SU-DHL-6 (cell line): Measurements from ENCODE around the gene NPC1.

ENCODE experiments used
- H2AFZ ChIP-seq: fragments of 200-600 bp; sonication (generic); 2 replicates; pipeline ENCODE4 v1.6.1; 2014; ENCODE audit warnings: low read depth, mild to moderate bottlenecking, moderate library complexity, mixed read lengths, antibody characterized with exemption, low read length; ENCODE audit not compliant: severe bottlenecking
- H3F3A ChIP-seq: fragments of 200-600 bp; shearing (Covaris generic); 2 replicates; pipeline ENCODE4 v1.6.0; 2016; ENCODE audit warnings: antibody characterized with exemption, mild to moderate bottlenecking; ENCODE audit not compliant: insufficient read depth
- H3K27ac ChIP-seq: fragments of 200-600 bp; sonication (generic); 2 replicates; pipeline ENCODE4 v1.5.1; 2016; ENCODE audit warnings: low read depth, mild to moderate bottlenecking, low read length, moderate library complexity, mixed read lengths
- H3K27me3 ChIP-seq: fragments of 200-600 bp; sonication (generic), shearing (Covaris generic); 2 replicates; pipeline ENCODE4 v1.6.0; 2014; ENCODE audit warnings: mild to moderate bottlenecking, low read length
- H3K36me3 ChIP-seq: fragments of 200-600 bp; sonication (generic); 2 replicates; pipeline ENCODE4 v1.6.1; 2014; ENCODE audit warnings: mild to moderate bottlenecking, low read length, mixed read lengths
- H3K4me2 ChIP-seq: fragments of 300-600, 200-600 bp; shearing (Covaris generic), sonication (generic); 2 replicates; pipeline ENCODE4 v1.6.0; 2014; ENCODE audit warnings: low read length, low read depth, mild to moderate bottlenecking; ENCODE audit not compliant: poor library complexity, severe bottlenecking
- H3K4me3 ChIP-seq: fragments of 200-600 bp; sonication (generic); 2 replicates; pipeline ENCODE4 v1.5.1; 2014; ENCODE audit warnings: antibody characterized with exemption, low read length, mild to moderate bottlenecking, mixed read lengths; ENCODE audit not compliant: insufficient read depth, poor library complexity, severe bottlenecking
- H3K79me2 ChIP-seq: fragments of 200-600 bp; sonication (generic); 2 replicates; pipeline ENCODE4 v1.6.1; 2014; ENCODE audit warnings: mild to moderate bottlenecking, low read length, moderate library complexity; ENCODE audit not compliant: insufficient read depth
- H3K9ac ChIP-seq: fragments of 200-600 bp; sonication (generic); 2 replicates; pipeline ENCODE4 v1.7.0; 2014; ENCODE audit warnings: mild to moderate bottlenecking, low read length
- H3K9me2 ChIP-seq: fragments of 200-600 bp; sonication (generic); replicated peaks from 2 replicates; pipeline ENCODE4 v1.6.1; 2014; ENCODE audit warnings: low read length; ENCODE audit not compliant: insufficient read depth
- H3K9me3 ChIP-seq: fragments of 200-600 bp; sonication (generic); 2 replicates; pipeline ENCODE4 v1.6.1; 2014; ENCODE audit warnings: low read length, mixed read lengths; ENCODE audit not compliant: insufficient read depth
- H4K20me1 ChIP-seq: fragments of 200-600 bp; sonication (generic); 2 replicates; pipeline ENCODE4 v1.6.1; 2014; ENCODE audit warnings: low read depth, mild to moderate bottlenecking, antibody characterized with exemption, low read length, moderate library complexity, mixed read lengths
- EZH2phosphoT487 ChIP-seq: fragments of 200-600 bp; sonication (generic), shearing (Covaris generic); conservative IDR thresholded peaks from 2 replicates; pipeline ENCODE4 v1.6.1; 2018; ENCODE audit warnings: mild to moderate bottlenecking, antibody characterized with exemption, low read length, moderate library complexity, mixed read lengths
- TF ChIP-seq, protein P1 (sequence below): fragments of 200-600 bp; sonication (generic); IDR thresholded peaks from one replicate; pipeline ENCODE4 v1.5.1; 2017; ENCODE audit warnings: antibody characterized with exemption, mild to moderate bottlenecking, low read length, moderate library complexity; ENCODE audit not compliant: insufficient read depth, poor library complexity, severe bottlenecking

The NPC1 gene

DNA sequence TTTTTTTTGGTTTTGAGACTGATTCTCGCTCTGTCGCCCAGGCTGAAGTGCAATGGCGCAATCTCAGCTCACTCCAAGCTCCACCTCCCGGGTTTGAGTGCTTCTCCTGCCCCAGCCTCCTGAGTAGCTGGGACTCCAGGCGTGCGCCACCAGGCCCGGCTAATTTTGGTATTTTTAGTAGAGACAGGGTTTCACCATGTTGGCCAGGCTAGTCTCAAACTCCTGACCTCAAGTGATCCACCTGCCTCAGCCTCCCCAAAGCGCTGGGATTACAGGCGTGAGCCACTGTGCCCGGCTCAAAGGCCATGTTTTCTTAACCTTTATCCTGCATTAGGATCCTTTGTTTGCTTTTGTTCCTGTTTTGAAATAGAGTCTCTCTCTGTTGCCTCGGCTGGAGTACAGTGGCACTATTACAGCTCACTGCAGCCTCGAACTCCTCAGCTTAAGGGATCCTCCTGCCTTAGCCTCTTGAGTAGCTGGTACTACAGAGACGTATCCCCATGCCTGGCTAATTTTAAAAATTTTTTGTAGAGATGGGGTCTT is 41.0 kb downstream of the NPC1 start:
- no peak for TF ChIP-seq EZH2phosphoT487
- TF ChIP-seq, protein P1, sequence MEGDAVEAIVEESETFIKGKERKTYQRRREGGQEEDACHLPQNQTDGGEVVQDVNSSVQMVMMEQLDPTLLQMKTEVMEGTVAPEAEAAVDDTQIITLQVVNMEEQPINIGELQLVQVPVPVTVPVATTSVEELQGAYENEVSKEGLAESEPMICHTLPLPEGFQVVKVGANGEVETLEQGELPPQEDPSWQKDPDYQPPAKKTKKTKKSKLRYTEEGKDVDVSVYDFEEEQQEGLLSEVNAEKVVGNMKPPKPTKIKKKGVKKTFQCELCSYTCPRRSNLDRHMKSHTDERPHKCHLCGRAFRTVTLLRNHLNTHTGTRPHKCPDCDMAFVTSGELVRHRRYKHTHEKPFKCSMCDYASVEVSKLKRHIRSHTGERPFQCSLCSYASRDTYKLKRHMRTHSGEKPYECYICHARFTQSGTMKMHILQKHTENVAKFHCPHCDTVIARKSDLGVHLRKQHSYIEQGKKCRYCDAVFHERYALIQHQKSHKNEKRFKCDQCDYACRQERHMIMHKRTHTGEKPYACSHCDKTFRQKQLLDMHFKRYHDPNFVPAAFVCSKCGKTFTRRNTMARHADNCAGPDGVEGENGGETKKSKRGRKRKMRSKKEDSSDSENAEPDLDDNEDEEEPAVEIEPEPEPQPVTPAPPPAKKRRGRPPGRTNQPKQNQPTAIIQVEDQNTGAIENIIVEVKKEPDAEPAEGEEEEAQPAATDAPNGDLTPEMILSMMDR = no peak
- Histone ChIP-seq H3K79me2 (no peaks in the 10 kb centered on the region), H3K36me3 (peaks cover 29% of the 10 kb centered on the region; the same call in 1 of the 2 replicates), H3K9ac (no peak overlapping the region), H2AFZ (no peak overlapping the region), H3K27ac (no peak overlapping the region), H3K4me2 (no peak overlapping the region), H3K27me3 (no peaks in the 10 kb centered on the region), H4K20me1 (no peaks in the 10 kb centered on the region), H3K4me3 (no peak overlapping the region), H3K9me3 (no peaks in the 10 kb centered on the region), H3F3A (0 out of 2 replicates have a peak, but pooled peaks cover 4% of the 10 kb centered on the region), H3K9me2 (no peaks in the 10 kb centered on the region)

DNA sequence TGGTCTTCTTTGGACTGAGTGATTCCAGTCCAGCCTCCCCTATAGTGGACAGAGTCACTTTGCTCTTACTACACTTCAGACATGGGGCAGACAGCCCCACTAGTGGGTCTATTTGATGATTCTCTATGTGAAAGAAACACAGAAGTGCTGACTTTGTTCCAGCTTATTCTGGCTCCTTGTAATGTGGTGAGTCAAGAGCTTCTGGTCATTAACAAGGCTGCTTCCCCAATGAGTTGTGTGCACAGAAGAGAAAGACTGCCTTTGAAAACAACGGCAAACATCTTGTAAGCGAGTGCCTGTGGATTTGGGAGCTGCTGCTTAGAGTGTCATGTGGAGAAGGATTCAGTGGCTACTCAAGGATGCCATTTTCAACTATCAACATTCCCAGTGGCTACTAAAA is 43.8 kb downstream of the NPC1 start:
- H3K27me3 ChIP-seq = no peaks in the 10 kb centered on the region
- H3K79me2 ChIP-seq = no peaks in the 10 kb centered on the region
- no peaks in the 10 kb centered on the region for H3K9me3 ChIP-seq
- no peak overlapping the region for H3K4me2 ChIP-seq
- H3F3A ChIP-seq = no peaks in the 10 kb centered on the region
- H3K27ac ChIP-seq = no peak overlapping the region
- H2AFZ ChIP-seq = no peak overlapping the region
- H4K20me1 ChIP-seq = no peaks in the 10 kb centered on the region
- no peak overlapping the region for H3K9ac ChIP-seq
- H3K4me3 ChIP-seq = no peak overlapping the region
- H3K9me2 ChIP-seq = no peaks in the 10 kb centered on the region
- H3K36me3 ChIP-seq = peaks cover 25% of the 10 kb centered on the region; the same call in 1 of the 2 replicates
- no peak for TF ChIP-seq EZH2phosphoT487
- TF ChIP-seq, protein P1 = no peak

DNA sequence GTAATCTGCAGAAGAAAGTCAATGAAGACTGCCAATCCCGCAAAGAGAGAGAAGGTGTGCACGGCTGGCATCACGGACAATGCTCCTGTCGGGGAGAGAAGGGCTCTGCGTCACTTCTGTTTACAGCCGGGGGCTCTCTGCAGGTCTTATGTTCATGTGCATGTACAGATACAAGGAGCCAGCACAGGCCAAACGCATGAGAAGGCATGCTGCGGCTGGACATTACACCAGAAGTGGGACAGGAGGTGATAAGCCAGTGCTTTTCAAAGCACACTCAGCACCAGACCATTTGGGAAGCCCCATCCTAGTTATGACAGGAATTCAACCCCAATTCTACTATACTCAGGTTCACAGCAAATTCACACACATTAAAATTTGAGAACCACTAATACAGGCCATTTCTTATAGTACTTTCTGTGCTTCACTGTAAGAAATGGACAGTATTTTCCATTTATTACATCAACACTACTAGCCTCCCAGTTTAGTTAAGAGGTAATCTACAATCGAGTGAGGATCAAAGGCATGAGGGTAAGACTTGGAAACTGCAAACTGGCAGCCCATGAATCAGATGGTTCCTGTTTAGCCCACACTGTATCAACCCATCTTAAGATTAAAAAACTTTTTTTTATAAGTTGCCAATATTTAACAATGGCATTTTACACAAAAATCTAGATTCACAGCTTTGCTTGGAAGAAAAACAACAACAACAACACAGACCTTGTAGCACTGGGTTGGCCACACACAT is 44.8 kb downstream of the NPC1 start:
- no peak overlapping the region for H3K4me2 ChIP-seq

More for the DNA sequence above, 44.8 kb downstream of the NPC1 start:
- Histone ChIP-seq H4K20me1 (no peaks in the 10 kb centered on the region), H3K9me3 (no peaks in the 10 kb centered on the region), H3F3A (no peaks in the 10 kb centered on the region), H2AFZ (no peak overlapping the region), H3K27me3 (no peaks in the 10 kb centered on the region), H3K9me2 (no peaks in the 10 kb centered on the region), H3K9ac (no peak overlapping the region), H3K36me3 (peaks cover 23% of the 10 kb centered on the region; the same call in 1 of the 2 replicates), H3K4me3 (no peak overlapping the region), H3K27ac (no peak overlapping the region), H3K79me2 (no peaks in the 10 kb centered on the region)
- TF ChIP-seq EZH2phosphoT487 = no peak
- TF ChIP-seq, protein P1 = no peak
